Endometrial microvascular endothelial cells (primary cell): ENCODE measurements around the gene CRHR1. TPM values are rescaled to one million over a fixed set of nuclear protein-coding genes. Genes with fewer than 3 reads are reported as not detected.

Experiments
- in situ Hi-C: cut with HindIII; loops from 2 replicates; pipeline ENCODE4 v1.10.0; 2017; ENCODE audit warnings: low sequenced_read_pairs, low pct_unique_long_range_greater_than_20kb; ENCODE audit errors: inconsistent ontology term
- total RNA-seq: library from RNA; depleted of rRNA; stranded (reverse); fragments of >200 nt; gene quantifications from one replicate; pipeline ENCODE4 v1.2.3, GENCODE V29; 2015; ENCODE audit errors: inconsistent ontology term

Gene CRHR1
- total RNA-seq, 1 donor from 2014 or later, result not detected

- in situ Hi-C loops, result no loop called here
Observed at GRCh38 chr17:45813048-45813725, 29.1 kb downstream of the CRHR1 start.

- in situ Hi-C loops, result no loop called here
Observed at GRCh38 chr17:45814622-45815606, 30.8 kb downstream of the CRHR1 start.

GRCh38 chr17:45815752-45816151 is 31.6 kb downstream of the CRHR1 start:
- in situ Hi-C loops, result no loop called here

- in situ Hi-C loops, result no loop called here
Observed at GRCh38 chr17:45818041-45818440, 33.9 kb downstream of the CRHR1 start.

- in situ Hi-C loops, result no loop called here
Observed at GRCh38 chr17:45818699-45819098, 34.6 kb downstream of the CRHR1 start.

GRCh38 chr17:45819632-45820031 is 35.5 kb downstream of the CRHR1 start:
- in situ Hi-C loops, result no loop called here

- in situ Hi-C loops, result no loop called here
Observed at GRCh38 chr17:45820052-45820780, 36.1 kb downstream of the CRHR1 start.

GRCh38 chr17:45821147-45821546 is 37.0 kb downstream of the CRHR1 start:
- in situ Hi-C loops, result no loop called here

- in situ Hi-C loops, result no loop called here
Observed at GRCh38 chr17:45823598-45823997, 39.5 kb downstream of the CRHR1 start.

GRCh38 chr17:45824475-45824874 is 40.4 kb downstream of the CRHR1 start:
- in situ Hi-C loops, result no loop called here

- in situ Hi-C loops, result no loop called here
Observed at GRCh38 chr17:45824901-45825492, 40.9 kb downstream of the CRHR1 start.

- in situ Hi-C loops, result no loop called here
Observed at GRCh38 chr17:45825792-45826191, 41.7 kb downstream of the CRHR1 start.

GRCh38 chr17:45826919-45827588 is 42.9 kb downstream of the CRHR1 start:
- in situ Hi-C loops, result no loop called here

GRCh38 chr17:45828171-45828570 is 44.1 kb downstream of the CRHR1 start:
- in situ Hi-C loops, result no loop called here

GRCh38 chr17:45828582-45829133 is 44.5 kb downstream of the CRHR1 start:
- in situ Hi-C loops, result no loop called here

- in situ Hi-C loops, result no loop called here
Observed at GRCh38 chr17:45833920-45834319, 49.8 kb downstream of the CRHR1 start.

- in situ Hi-C loops, result no loop called here
Observed at GRCh38 chr17:45834471-45835396, 50.6 kb downstream of the CRHR1 start.
